Measurements from ENCODE around the gene LRCH1. TPM values are rescaled to one million over a fixed set of nuclear protein-coding genes. Genes with fewer than 3 reads are reported as not detected.

The LRCH1 gene
- total RNA-seq, 2 experiments from 2014 or later: 16.7 to 27.8 TPM

- H3K4me1 ChIP-seq (ENCODE audit: insufficient read depth, low read length, poor library complexity, severe bottlenecking): no peaks in the 10 kb centered on the region
- BruUV-seq (replicated peaks): no TSS peak
- H4K20me1 ChIP-seq (ENCODE audit: insufficient read depth, low read length): no peaks in the 10 kb centered on the region
- no peak for DNase-seq (ENCODE audit: low spot score)
- H3K27ac ChIP-seq (ENCODE audit: low read depth, low read length, poor library complexity, severe bottlenecking): no peak overlapping the region
- CTCF ChIA-PET (ENCODE audit: unreplicated experiment): no interaction called here
- H3K4me2 ChIP-seq (ENCODE audit: low read length): no peak overlapping the region
- no peaks in the 10 kb centered on the region for H3K9me3 ChIP-seq (ENCODE audit: low read length)
- H3K36me3 ChIP-seq (ENCODE audit: insufficient read depth, low read length): no peaks in the 10 kb centered on the region
- no peaks in the 10 kb centered on the region for H3K9me2 ChIP-seq (ENCODE audit: insufficient read depth, low read length)
- TF ChIP-seq CTCF (conservative IDR thresholded peaks at IDR 0.05; ENCODE audit: low read length) (no peak), EZH2phosphoT487 (IDR thresholded peaks at IDR 0.05; ENCODE audit: borderline replicate concordance, low read depth, low read length) (no peak)
- no peaks in the 10 kb centered on the region for H3K79me2 ChIP-seq (ENCODE audit: insufficient read depth, low read depth, low read length)
- POLR2A ChIA-PET: interaction anchor here (0.6 kb wide), 1 partner anchor 185 kb away, joined by 3 read pairs; no protein-coding TSS in a partner anchor
- no peak overlapping the region for H3K4me3 ChIP-seq (ENCODE audit: low read depth, low read length, poor library complexity, severe bottlenecking)
- intact Hi-C loops (cut with micrococcal nuclease; ENCODE audit: unreplicated experiment): no loop called here
- H2AFZ ChIP-seq (ENCODE audit: low read length): no peak overlapping the region
These were observed 32.8 kb upstream of the LRCH1 start for GRCh38 chr13:46520166-46520565.

- intact Hi-C loops (cut with micrococcal nuclease; ENCODE audit: unreplicated experiment): no loop called here
- CTCF ChIA-PET (ENCODE audit: unreplicated experiment): no interaction called here
These were observed 31.5 kb upstream of the LRCH1 start for GRCh38 chr13:46521486-46521885.

More at GRCh38 chr13:46521486-46521885, 31.5 kb upstream of the LRCH1 start:
- no peaks in the 10 kb centered on the region for H3K36me3 ChIP-seq (ENCODE audit: insufficient read depth, low read length)
- no peaks in the 10 kb centered on the region for H3K9me3 ChIP-seq (ENCODE audit: low read length)
- H3K4me1 ChIP-seq (ENCODE audit: insufficient read depth, low read length, poor library complexity, severe bottlenecking): no peaks in the 10 kb centered on the region
- no peaks in the 10 kb centered on the region for H3K79me2 ChIP-seq (ENCODE audit: insufficient read depth, low read depth, low read length)
- no peaks in the 10 kb centered on the region for H4K20me1 ChIP-seq (ENCODE audit: insufficient read depth, low read length)
- POLR2A ChIA-PET: interaction anchor here (0.5 kb wide), 1 partner anchor 816 kb away, joined by 3 read pairs; no protein-coding TSS in a partner anchor
- no peak for DNase-seq (ENCODE audit: low spot score)
- no peak overlapping the region for H3K4me3 ChIP-seq (ENCODE audit: low read depth, low read length, poor library complexity, severe bottlenecking)
- TF ChIP-seq CTCF (conservative IDR thresholded peaks at IDR 0.05; ENCODE audit: low read length) (no peak), EZH2phosphoT487 (IDR thresholded peaks at IDR 0.05; ENCODE audit: borderline replicate concordance, low read depth, low read length) (no peak)
- no peak overlapping the region for H3K4me2 ChIP-seq (ENCODE audit: low read length)
- no TSS peak for BruUV-seq (replicated peaks)
- H3K27ac ChIP-seq (ENCODE audit: low read depth, low read length, poor library complexity, severe bottlenecking): no peak overlapping the region
- no peaks in the 10 kb centered on the region for H3K9me2 ChIP-seq (ENCODE audit: insufficient read depth, low read length)
- no peak overlapping the region for H2AFZ ChIP-seq (ENCODE audit: low read length)
